Measurements from ENCODE around the gene C9orf50.

Gene C9orf50

DNA sequence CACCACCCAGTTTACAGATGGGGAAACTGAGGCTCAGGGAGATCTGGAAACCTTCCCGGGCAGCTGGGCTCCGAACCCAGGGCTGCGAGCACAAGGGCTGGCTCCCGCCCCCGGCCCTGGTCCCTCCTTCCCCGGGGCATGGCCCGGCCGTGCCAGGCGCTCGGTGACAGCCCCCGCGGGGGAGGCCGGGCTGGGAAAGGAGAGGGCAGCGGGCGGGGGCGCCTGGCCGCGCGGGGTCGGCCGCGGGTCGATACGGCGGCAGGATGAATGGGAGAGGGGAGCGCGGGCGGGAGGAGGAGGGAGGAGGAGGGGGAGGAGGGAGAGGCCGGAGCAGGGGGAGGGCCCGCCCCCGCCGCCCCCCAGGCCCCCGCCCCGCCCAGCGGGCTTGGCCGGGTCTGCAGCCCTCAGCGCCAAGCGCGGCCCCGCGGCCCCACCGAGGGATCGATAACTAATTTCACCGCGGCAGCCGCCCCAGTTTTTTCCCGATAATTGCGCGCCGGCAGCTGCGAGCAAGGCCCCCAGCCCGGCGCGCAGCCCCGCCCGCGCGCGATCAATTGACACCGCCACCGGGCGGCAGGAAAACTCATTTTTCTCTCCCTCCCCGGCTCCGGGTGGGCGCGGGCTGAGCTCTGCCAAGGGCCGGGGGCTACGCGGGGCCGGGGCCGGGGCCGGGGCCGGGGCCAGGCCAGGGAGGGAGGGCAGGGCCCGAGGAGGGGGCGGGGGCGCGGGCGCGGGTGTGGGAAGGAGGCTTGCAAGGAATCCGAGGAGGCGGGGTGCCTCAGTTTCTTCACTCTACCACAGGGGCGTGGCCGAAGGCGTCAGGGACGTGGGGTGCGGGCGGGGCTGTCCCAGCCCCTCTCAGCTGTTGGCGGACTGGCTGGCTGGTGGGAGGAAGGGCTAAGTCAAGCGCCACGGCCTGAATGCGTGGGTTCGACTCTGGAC is 52.1 kb downstream of the C9orf50 start:
- DNase-seq = no peak

GRCh38 chr9:129567842-129568559 is 52.9 kb downstream of the C9orf50 start:
- DNase-seq = no peak

- no peak for DNase-seq
Observed at GRCh38 chr9:129567329-129567728, 53.6 kb downstream of the C9orf50 start.

DNA sequence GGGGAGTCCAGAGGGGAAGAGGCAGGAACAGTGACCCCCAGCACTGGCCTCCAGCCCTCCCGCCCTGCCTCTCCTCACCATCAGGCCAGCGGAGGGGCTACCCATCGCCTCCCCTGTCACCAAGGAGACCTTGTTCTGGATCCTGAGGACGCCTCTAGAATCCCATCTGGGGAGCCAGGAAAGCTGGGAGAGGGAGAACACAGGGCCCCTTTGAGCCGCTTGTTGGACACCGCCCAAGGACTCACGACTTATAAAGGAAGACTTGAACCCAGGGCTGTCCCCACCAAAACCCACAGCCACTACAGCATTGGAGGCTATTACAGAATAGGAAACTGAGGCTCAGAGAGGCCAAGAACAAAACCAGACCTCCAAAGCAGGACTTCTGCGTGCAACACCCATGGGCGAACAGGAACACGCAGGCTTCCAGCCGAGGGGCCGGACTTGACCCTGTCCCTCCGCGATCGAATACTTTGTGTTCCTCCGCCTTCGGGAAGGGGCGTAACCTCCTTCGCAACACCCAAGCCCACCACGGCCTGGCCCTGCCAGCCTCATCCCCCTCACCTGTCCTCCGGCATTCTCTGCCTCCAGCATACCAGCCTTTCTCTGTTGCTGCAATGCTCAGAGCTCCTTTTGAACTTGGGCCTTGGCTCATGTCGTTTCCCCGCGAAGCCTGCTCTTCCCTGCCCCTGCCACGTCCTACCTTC is 54.2 kb downstream of the C9orf50 start:
- DNase-seq = no peak

- DNase-seq = no peak
Observed at GRCh38 chr9:129562917-129563316, 58.0 kb downstream of the C9orf50 start.

DNA sequence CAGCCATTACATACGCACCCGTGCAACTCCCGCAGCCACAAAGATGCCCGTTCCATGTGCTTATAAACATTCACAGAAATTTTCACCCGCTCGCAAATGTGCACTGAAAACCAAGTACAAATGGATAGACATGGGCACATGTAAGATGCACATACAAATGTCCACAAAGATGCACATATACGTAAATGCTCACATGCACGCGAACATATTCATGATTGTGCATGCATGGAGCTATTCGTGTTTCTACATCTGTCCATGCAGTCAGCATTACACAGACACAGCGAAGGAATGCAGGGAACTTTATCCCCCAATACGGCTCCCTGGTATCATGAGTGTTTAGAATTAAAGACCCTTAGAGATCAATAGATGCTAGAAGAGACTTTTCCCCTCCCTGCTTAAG is 58.4 kb downstream of the C9orf50 start:
- DNase-seq = no peak

Data from NCI-H2029 (cell line).